ENCODE results near the gene RNF130. TPM values are rescaled to one million over a fixed set of nuclear protein-coding genes. Genes with fewer than 3 reads are reported as not detected.

Gene RNF130
- total RNA-seq, 1 experiment from 2014 or later = 58.5 TPM

GRCh38 chr5:180052211-180052818 lies 19.2 kb downstream of the RNF130 start (continued):
- TF ChIP-seq SMAD3 (CRISPR knock-in tag; IDR thresholded peaks at IDR 0.05; ENCODE audit: borderline replicate concordance) (no peak), IRF1 (CRISPR knock-in tag; IDR thresholded peaks at IDR 0.05) (no peak), MLX (CRISPR knock-in tag; IDR thresholded peaks at IDR 0.05) (no peak), CREM (CRISPR knock-in tag; IDR thresholded peaks at IDR 0.05) (no peak), ZNF317 (CRISPR knock-in tag; IDR thresholded peaks at IDR 0.05; ENCODE audit: borderline replicate concordance, low read depth) (no peak), NR3C1 (CRISPR knock-in tag; conservative IDR thresholded peaks at IDR 0.05; ENCODE audit: low read depth) (no peak), ZNF219 (CRISPR knock-in tag; IDR thresholded peaks at IDR 0.05; ENCODE audit: borderline replicate concordance) (no peak), GTF2I (CRISPR knock-in tag; conservative IDR thresholded peaks at IDR 0.05) (no peak), MXD4 (CRISPR knock-in tag; IDR thresholded peaks at IDR 0.05; ENCODE audit: borderline replicate concordance) (no peak), JAZF1 (CRISPR knock-in tag; IDR thresholded peaks at IDR 0.05) (no peak)
- TF ChIP-seq, protein P1, sequence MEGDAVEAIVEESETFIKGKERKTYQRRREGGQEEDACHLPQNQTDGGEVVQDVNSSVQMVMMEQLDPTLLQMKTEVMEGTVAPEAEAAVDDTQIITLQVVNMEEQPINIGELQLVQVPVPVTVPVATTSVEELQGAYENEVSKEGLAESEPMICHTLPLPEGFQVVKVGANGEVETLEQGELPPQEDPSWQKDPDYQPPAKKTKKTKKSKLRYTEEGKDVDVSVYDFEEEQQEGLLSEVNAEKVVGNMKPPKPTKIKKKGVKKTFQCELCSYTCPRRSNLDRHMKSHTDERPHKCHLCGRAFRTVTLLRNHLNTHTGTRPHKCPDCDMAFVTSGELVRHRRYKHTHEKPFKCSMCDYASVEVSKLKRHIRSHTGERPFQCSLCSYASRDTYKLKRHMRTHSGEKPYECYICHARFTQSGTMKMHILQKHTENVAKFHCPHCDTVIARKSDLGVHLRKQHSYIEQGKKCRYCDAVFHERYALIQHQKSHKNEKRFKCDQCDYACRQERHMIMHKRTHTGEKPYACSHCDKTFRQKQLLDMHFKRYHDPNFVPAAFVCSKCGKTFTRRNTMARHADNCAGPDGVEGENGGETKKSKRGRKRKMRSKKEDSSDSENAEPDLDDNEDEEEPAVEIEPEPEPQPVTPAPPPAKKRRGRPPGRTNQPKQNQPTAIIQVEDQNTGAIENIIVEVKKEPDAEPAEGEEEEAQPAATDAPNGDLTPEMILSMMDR (IDR thresholded peaks at IDR 0.05) = no peak

- peaks cover 26% of the 10 kb centered on the region for H3K36me3 Mint-ChIP-seq
- H3K4me3 Mint-ChIP-seq = no peak overlapping the region
Observed at GRCh38 chr5:180050121-180050940, 21.2 kb downstream of the RNF130 start.

GRCh38 chr5:180049185-180049548 lies 22.4 kb downstream of the RNF130 start:
- H3K4me1 Mint-ChIP-seq = peaks cover 37% of the 10 kb centered on the region
- ChIA-PET CTCF (interaction anchor here (0.6 to 1.0 kb wide), 2 partner anchors 42 to 61 kb away, joined by 3 to 4 read pairs; no protein-coding TSS in a partner anchor), POLR2A (no interaction called here)
- no peak for DNase-seq (ENCODE audit: low spot score)
- peaks cover 34% of the 10 kb centered on the region for H3K36me3 Mint-ChIP-seq
- no peak for ATAC-seq
- H3K4me3 Mint-ChIP-seq = no peak overlapping the region
- TF ChIP-seq KAT7 (CRISPR knock-in tag; IDR thresholded peaks at IDR 0.05; ENCODE audit: borderline replicate concordance) (no peak), ZNF232 (CRISPR knock-in tag; IDR thresholded peaks at IDR 0.05) (no peak), ZNF416 (CRISPR knock-in tag; IDR thresholded peaks at IDR 0.05) (no peak), SMAD3 (CRISPR knock-in tag; IDR thresholded peaks at IDR 0.05; ENCODE audit: borderline replicate concordance) (no peak), CDX4 (CRISPR knock-in tag; IDR thresholded peaks at IDR 0.05; ENCODE audit: borderline replicate concordance) (no peak), SOX15 (CRISPR knock-in tag; IDR thresholded peaks at IDR 0.05) (no peak), CBFB (CRISPR knock-in tag; IDR thresholded peaks at IDR 0.05; ENCODE audit: low read depth) (no peak), PREB (CRISPR knock-in tag; IDR thresholded peaks at IDR 0.05; ENCODE audit: borderline replicate concordance) (no peak), ZNF317 (CRISPR knock-in tag; IDR thresholded peaks at IDR 0.05; ENCODE audit: borderline replicate concordance, low read depth) (no peak)
- TF ChIP-seq, protein P2, sequence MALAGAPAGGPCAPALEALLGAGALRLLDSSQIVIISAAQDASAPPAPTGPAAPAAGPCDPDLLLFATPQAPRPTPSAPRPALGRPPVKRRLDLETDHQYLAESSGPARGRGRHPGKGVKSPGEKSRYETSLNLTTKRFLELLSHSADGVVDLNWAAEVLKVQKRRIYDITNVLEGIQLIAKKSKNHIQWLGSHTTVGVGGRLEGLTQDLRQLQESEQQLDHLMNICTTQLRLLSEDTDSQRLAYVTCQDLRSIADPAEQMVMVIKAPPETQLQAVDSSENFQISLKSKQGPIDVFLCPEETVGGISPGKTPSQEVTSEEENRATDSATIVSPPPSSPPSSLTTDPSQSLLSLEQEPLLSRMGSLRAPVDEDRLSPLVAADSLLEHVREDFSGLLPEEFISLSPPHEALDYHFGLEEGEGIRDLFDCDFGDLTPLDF (CRISPR knock-in tag; IDR thresholded peaks at IDR 0.05) = no peak
- no peaks in the 10 kb centered on the region for H3K27me3 Mint-ChIP-seq (ENCODE audit: low read depth)
- peaks cover 28% of the 10 kb centered on the region for H3K9me3 Mint-ChIP-seq
- no peak overlapping the region for H3K27ac Mint-ChIP-seq

More at GRCh38 chr5:180050121-180050940, 21.2 kb downstream of the RNF130 start:
- ChIA-PET CTCF (no interaction called here), POLR2A (no interaction called here)
- Mint-ChIP-seq H3K4me1 (peaks cover 45% of the 10 kb centered on the region), H3K9me3 (peaks cover 20% of the 10 kb centered on the region), H3K27me3 (ENCODE audit: low read depth) (no peaks in the 10 kb centered on the region), H3K27ac (no peak overlapping the region)
- DNase-seq (ENCODE audit: low spot score) = no peak
- TF ChIP-seq ATF6 (CRISPR knock-in tag; IDR thresholded peaks at IDR 0.05) (no peak), ZNF416 (CRISPR knock-in tag; IDR thresholded peaks at IDR 0.05) (peak; percentile 97), MXD4 (CRISPR knock-in tag; IDR thresholded peaks at IDR 0.05; ENCODE audit: borderline replicate concordance) (no peak)
- peak; percentile 53 for ATAC-seq
